Astrocyte (in vitro differentiated cells and primary cell): Measurements from ENCODE around the gene FBXL13.

Source experiments
- EZH2 ChIP-seq: IDR thresholded peaks from 2 replicates; pipeline ENCODE4 v1.6.1; 2012; ENCODE audit warnings: mild to moderate bottlenecking, low read length, inconsistent platforms; ENCODE audit not compliant: insufficient read depth
- TF ChIP-seq, protein P1 (sequence below): IDR thresholded peaks from 2 replicates; pipeline ENCODE4 v1.5.1; 2011; ENCODE audit warnings: low read depth, mild to moderate bottlenecking, inconsistent platforms, low read length, moderate library complexity; ENCODE audit not compliant: insufficient read depth

DNA sequence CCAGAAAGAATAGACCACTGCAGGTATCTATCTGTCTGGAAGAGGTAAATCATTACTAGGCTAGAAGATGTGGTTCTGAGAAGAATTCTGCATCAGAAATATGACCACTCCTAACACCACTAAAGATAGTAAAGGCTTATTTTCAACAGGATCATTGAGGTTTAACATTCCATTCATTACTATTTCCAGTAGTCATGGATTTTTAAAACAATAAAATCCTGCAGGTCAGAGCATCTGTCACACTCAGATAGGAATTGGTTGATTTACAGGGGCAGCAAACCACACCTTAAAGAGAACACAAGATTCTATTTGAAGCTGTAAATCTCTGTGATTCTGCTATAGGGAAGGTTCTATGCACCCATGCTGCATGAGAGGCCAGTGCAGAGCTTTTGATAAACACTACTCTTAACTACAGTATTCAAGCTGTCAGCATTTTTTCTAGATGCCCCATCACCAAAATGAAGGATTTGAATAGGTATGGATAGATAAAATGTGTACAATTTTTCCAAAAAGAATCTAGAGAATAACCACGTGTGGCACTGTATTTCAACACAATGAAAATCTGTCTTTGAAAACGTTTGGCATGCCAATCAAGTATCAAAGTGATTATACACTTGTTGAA, 147.2 kb downstream of the FBXL13 start:
- TF ChIP-seq, protein P1, sequence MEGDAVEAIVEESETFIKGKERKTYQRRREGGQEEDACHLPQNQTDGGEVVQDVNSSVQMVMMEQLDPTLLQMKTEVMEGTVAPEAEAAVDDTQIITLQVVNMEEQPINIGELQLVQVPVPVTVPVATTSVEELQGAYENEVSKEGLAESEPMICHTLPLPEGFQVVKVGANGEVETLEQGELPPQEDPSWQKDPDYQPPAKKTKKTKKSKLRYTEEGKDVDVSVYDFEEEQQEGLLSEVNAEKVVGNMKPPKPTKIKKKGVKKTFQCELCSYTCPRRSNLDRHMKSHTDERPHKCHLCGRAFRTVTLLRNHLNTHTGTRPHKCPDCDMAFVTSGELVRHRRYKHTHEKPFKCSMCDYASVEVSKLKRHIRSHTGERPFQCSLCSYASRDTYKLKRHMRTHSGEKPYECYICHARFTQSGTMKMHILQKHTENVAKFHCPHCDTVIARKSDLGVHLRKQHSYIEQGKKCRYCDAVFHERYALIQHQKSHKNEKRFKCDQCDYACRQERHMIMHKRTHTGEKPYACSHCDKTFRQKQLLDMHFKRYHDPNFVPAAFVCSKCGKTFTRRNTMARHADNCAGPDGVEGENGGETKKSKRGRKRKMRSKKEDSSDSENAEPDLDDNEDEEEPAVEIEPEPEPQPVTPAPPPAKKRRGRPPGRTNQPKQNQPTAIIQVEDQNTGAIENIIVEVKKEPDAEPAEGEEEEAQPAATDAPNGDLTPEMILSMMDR = no peak
- no peak for TF ChIP-seq EZH2
